SIG-M5 treated with dmso at 0.1 percent for 504 hours (cell line): ENCODE measurements around the gene ZNF132.
A peak's percentile ranks its signal among the peaks of the same experiment; 100 is the strongest.

Experiments
- DNase-seq: peaks from one replicate; lab custom pipeline; 2025; ENCODE audit not compliant: unreplicated experiment; lab: John Stamatoyannopoulos, UW

ZNF132 gene

GRCh38 chr19:58388175-58388526 is 51.8 kb downstream of the ZNF132 start:
- DNase-seq: no peak

GRCh38 chr19:58387338-58388174 is 52.4 kb downstream of the ZNF132 start:
- DNase-seq: peak; percentile 14

- DNase-seq: peak; percentile 98
Observed at GRCh38 chr19:58386576-58387337, 53.2 kb downstream of the ZNF132 start, which contains the start of gene RPS5. RPS5 (plus strand) TSS chr19:58387269; CDS start chr19:58388138, 869 bp downstream.

GRCh38 chr19:58385891-58386575 is 53.9 kb downstream of the ZNF132 start:
- no peak for DNase-seq

- DNase-seq: no peak
Observed at GRCh38 chr19:58385313-58385890, 54.6 kb downstream of the ZNF132 start.

- no peak for DNase-seq
Observed at GRCh38 chr19:58382997-58383603, 56.9 kb downstream of the ZNF132 start.
